SK-N-SH (cell line): Measurements from ENCODE around the gene KRTAP10-7.

Experiments used
- CTCF ChIP-seq: fragments of 200-600 bp; sonication (generic); IDR thresholded peaks from 2 replicates; pipeline ENCODE4 v1.6.1; 2017; ENCODE audit warnings: antibody characterized with exemption, mild to moderate bottlenecking, moderate library complexity
- EP300 ChIP-seq, 2 experiments: IDR thresholded peaks; 2 replicates each; pipeline versions ENCODE4 v1.4.0 to v1.6.1; 2012; ENCODE audit warnings: borderline replicate concordance in 1 of 2, low read depth in 1 of 2, low read length in 1 of 2
- GABPA ChIP-seq: IDR thresholded peaks from 2 replicates; pipeline ENCODE4 v1.4.0; 2012; ENCODE audit warnings: low read depth, mild to moderate bottlenecking
- MAX ChIP-seq: IDR thresholded peaks from 2 replicates; pipeline ENCODE4 v1.4.0; 2012; ENCODE audit warnings: low read depth
- REST ChIP-seq: IDR thresholded peaks from 2 replicates; pipeline ENCODE4 v1.6.1; 2012; ENCODE audit warnings: mild to moderate bottlenecking, low read depth, low read length, moderate library complexity
- TAF1 ChIP-seq: IDR thresholded peaks from 2 replicates; pipeline ENCODE4 v1.6.1; 2012; ENCODE audit warnings: low read depth, mild to moderate bottlenecking, low read length, moderate library complexity, borderline replicate concordance
- TEAD4 ChIP-seq: IDR thresholded peaks from 2 replicates; pipeline ENCODE4 v1.4.0; 2012; ENCODE audit warnings: mild to moderate bottlenecking, borderline replicate concordance; ENCODE audit not compliant: insufficient read depth
- USF1 ChIP-seq: IDR thresholded peaks from 2 replicates; pipeline ENCODE4 v1.4.0; 2012; ENCODE audit warnings: low read depth, borderline replicate concordance
- ZBTB33 ChIP-seq: IDR thresholded peaks from 2 replicates; pipeline ENCODE4 v1.4.0; 2012; ENCODE audit warnings: low read depth, borderline replicate concordance

GRCh38 chr21:44582055-44582454 lies 18.3 kb upstream of the KRTAP10-7 start:
- no peak for TF ChIP-seq MAX
- TF ChIP-seq REST, result no peak
- no peak for TF ChIP-seq USF1
- no peak for TF ChIP-seq CTCF
- TF ChIP-seq TAF1, result no peak
- no peak for TF ChIP-seq EP300 (IDR thresholded peaks at IDR 0.05; ENCODE audit: borderline replicate concordance in 1 of 2, low read depth in 1 of 2, low read length in 1 of 2)
- TF ChIP-seq GABPA, result no peak
- no peak for TF ChIP-seq TEAD4
- TF ChIP-seq ZBTB33, result no peak
